Colonic mucosa (tissue), 4 donors: ENCODE data around the gene ACSF3. TPM values are rescaled to one million over a fixed set of nuclear protein-coding genes. Genes with fewer than 3 reads are reported as not detected.
A peak's percentile ranks its signal among the peaks of the same experiment; 100 is the strongest.

Experiments used
- DNase-seq: peaks from one replicate; pipeline ENCODE4 v3.0.0-alpha.2; 2020
- H3K27ac ChIP-seq: fragments of 200-600 bp; one replicate; pipeline ENCODE4 v1.8.0; 2021
- H3K27me3 ChIP-seq: fragments of 200-600 bp; one replicate; pipeline ENCODE4 v1.8.0; 2021
- H3K36me3 ChIP-seq: fragments of 200-600 bp; one replicate; pipeline ENCODE4 v1.8.0; 2021
- H3K4me1 ChIP-seq: fragments of 200-600 bp; one replicate; pipeline ENCODE4 v1.8.0; 2021; ENCODE audit warnings: mild to moderate bottlenecking
- H3K4me3 ChIP-seq: fragments of 200-600 bp; one replicate; pipeline ENCODE4 v1.8.0; 2021
- H3K9ac ChIP-seq, 2 donors: one replicate each; pipeline ENCODE4 v1.7.0; 2013; ENCODE audit warnings: control low read depth in 2 of 2, low read depth in 2 of 2, low read length in 2 of 2
- H3K9me3 ChIP-seq: fragments of 200-600 bp; one replicate; pipeline ENCODE4 v1.8.0; 2021
- intact Hi-C: fragments of 100-400 bp; cut with DNase I; formaldehyde crosslinking; loops from one replicate; pipeline ENCODE4 v1.14.1; 2022
- total RNA-seq, 2 donors: library from RNA; stranded (reverse); fragmentation: NEBNext Ultra II Directional in 1 of 2; extraction: Animal tissue kit (Norgen Biotek cat#: 25700) in 1 of 2; gene quantifications; one replicate each; pipeline ENCODE4 v1.2.1, GENCODE V29; 2021
- TF ChIP-seq, protein P1 (sequence below): fragments of 200-600 bp; IDR thresholded peaks from one replicate; pipeline ENCODE4 v1.8.0; 2022; ENCODE audit warnings: antibody characterized with exemption, mild to moderate bottlenecking
- donor health status: healthy.
- donor health status: DM: no; HTN: no; CAD: no.
- donor health status: DM: no; HTN: no; CAD: no.

Gene ACSF3
- total RNA-seq, 2 donors from 2014 or later: 60.2 TPM

DNA sequence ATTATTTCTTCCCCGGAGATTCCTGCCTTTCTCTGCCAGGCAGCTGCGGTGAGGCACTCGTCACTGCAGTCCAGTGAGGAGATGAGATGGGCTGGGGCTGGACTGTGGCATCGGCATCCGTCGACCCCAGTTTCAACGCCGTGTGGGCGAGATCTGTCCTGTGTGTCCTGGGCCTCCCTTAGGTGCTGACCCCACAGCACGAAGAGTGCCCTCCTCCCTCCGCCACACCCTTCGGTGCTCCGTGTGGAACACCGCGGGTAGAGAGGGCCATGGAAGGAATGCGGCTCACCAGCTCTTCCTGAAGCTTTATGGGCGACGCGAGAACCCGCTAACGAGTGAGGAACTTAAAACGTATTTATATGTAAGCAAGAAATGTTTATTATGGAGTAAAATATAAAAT lies 17.6 kb downstream of the ACSF3 start:
- DNase-seq: no peak

DNA sequence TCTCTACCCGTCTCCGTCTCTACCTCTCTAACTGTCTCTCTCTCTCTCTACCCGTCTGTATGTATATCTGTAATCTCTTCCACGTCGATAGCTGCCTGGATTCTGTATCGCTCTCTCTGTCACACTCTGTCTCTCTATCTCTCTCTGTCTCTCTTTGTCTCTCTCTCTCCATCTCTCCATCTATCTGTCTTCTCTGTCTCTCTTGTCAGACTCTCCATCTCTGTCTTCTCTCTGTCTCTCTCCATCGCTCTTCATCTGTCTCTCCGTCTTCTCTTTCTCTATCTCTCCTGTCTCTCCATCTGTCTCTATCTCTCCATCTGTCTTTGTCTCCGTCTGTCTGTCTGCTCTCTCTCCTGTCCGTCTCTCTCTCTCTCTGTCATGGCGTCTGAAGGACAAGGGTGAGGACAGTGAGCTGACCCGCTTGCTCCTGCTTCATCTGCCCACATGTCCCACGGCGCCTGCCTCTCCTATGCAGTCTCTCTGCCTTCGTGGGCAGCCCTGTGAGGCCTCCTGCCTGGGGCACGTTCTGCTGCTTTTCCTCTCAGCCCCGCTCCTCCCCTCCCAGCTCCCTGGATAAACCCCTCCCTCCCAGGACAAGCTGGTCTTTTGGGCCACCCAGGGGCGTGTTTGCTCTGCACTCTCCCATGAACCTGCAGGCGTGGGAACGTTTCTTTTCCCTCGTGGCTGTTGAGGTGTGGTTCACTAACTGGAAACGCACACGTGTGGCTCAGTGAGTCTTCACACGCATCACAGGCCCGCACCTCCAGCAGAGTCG lies 18.9 kb downstream of the ACSF3 start:
- intact Hi-C loops: no loop called here
- H3K27ac ChIP-seq: no peak overlapping the region
- H3K4me3 ChIP-seq: no peak overlapping the region

More for the DNA sequence above, 17.6 kb downstream of the ACSF3 start:
- H3K27ac ChIP-seq: no peak overlapping the region
- no peaks in the 10 kb centered on the region for H3K9me3 ChIP-seq
- H3K9ac ChIP-seq: no peak overlapping the region
- TF ChIP-seq, protein P1, sequence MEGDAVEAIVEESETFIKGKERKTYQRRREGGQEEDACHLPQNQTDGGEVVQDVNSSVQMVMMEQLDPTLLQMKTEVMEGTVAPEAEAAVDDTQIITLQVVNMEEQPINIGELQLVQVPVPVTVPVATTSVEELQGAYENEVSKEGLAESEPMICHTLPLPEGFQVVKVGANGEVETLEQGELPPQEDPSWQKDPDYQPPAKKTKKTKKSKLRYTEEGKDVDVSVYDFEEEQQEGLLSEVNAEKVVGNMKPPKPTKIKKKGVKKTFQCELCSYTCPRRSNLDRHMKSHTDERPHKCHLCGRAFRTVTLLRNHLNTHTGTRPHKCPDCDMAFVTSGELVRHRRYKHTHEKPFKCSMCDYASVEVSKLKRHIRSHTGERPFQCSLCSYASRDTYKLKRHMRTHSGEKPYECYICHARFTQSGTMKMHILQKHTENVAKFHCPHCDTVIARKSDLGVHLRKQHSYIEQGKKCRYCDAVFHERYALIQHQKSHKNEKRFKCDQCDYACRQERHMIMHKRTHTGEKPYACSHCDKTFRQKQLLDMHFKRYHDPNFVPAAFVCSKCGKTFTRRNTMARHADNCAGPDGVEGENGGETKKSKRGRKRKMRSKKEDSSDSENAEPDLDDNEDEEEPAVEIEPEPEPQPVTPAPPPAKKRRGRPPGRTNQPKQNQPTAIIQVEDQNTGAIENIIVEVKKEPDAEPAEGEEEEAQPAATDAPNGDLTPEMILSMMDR: no peak
- intact Hi-C loops: no loop called here
- no peaks in the 10 kb centered on the region for H3K4me1 ChIP-seq
- no peak overlapping the region for H3K4me3 ChIP-seq
- H3K27me3 ChIP-seq: no peaks in the 10 kb centered on the region
- H3K36me3 ChIP-seq: no peaks in the 10 kb centered on the region

DNA sequence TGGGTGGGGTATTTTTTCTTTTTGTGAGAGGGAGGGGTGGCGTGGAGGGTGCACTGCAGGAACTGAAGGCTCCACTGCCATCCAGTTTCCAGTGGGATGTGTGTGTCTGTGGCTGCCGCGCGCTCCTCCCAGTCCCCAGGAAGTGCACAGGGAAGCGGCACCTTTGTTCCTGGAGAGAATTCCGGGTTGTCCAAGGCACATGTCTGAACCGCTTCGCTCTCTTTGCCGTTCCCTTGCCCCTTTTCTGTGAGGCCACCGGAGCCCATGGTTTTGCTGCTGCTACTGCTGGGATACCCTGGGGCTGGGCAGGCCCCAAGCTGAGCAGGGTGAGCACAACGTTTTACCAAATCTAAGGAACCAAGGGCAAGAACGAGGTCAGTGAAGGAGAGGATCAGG lies 19.5 kb downstream of the ACSF3 start:
- Histone ChIP-seq H3K9ac (no peak overlapping the region), H3K27me3 (no peaks in the 10 kb centered on the region), H3K27ac (no peak overlapping the region), H3K9me3 (no peaks in the 10 kb centered on the region), H3K4me1 (no peaks in the 10 kb centered on the region), H3K4me3 (no peak overlapping the region), H3K36me3 (no peaks in the 10 kb centered on the region)
- intact Hi-C loops: no loop called here
- TF ChIP-seq, protein P1: no peak
- no peak for DNase-seq

More for the DNA sequence above, 18.9 kb downstream of the ACSF3 start:
- DNase-seq: no peak
- Histone ChIP-seq H3K27me3 (no peaks in the 10 kb centered on the region), H3K9ac (no peak overlapping the region), H3K4me1 (no peaks in the 10 kb centered on the region), H3K9me3 (no peaks in the 10 kb centered on the region), H3K36me3 (no peaks in the 10 kb centered on the region)
- TF ChIP-seq, protein P1: no peak

DNA sequence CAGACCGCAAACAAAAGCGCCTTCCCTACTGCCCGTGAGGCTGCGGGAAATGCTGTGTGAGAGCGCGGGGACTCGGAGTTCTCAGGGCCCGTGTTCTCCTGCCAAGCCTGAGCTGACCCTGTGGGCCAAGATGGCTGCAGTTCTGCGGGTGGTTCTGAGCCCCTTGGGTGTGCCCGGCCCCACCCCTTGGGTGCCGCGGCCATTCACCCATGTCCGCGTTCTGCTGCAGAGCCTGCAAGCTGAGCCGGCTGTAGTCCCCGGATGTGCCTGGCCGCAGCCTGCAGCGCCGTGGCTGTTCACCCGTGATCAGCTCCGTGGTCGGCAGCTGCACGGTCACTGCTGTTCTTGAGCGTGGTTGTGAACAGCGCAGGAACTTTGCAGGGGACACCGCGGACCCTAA lies 20.0 kb downstream of the ACSF3 start:
- H3K4me3 ChIP-seq: no peak overlapping the region
- H3K4me1 ChIP-seq: no peaks in the 10 kb centered on the region
- TF ChIP-seq, protein P1: no peak
- H3K36me3 ChIP-seq: no peaks in the 10 kb centered on the region
- intact Hi-C loops: no loop called here
- no peaks in the 10 kb centered on the region for H3K9me3 ChIP-seq
- no peaks in the 10 kb centered on the region for H3K27me3 ChIP-seq
- no peak overlapping the region for H3K27ac ChIP-seq
- H3K9ac ChIP-seq: no peak overlapping the region
- DNase-seq: no peak

DNA sequence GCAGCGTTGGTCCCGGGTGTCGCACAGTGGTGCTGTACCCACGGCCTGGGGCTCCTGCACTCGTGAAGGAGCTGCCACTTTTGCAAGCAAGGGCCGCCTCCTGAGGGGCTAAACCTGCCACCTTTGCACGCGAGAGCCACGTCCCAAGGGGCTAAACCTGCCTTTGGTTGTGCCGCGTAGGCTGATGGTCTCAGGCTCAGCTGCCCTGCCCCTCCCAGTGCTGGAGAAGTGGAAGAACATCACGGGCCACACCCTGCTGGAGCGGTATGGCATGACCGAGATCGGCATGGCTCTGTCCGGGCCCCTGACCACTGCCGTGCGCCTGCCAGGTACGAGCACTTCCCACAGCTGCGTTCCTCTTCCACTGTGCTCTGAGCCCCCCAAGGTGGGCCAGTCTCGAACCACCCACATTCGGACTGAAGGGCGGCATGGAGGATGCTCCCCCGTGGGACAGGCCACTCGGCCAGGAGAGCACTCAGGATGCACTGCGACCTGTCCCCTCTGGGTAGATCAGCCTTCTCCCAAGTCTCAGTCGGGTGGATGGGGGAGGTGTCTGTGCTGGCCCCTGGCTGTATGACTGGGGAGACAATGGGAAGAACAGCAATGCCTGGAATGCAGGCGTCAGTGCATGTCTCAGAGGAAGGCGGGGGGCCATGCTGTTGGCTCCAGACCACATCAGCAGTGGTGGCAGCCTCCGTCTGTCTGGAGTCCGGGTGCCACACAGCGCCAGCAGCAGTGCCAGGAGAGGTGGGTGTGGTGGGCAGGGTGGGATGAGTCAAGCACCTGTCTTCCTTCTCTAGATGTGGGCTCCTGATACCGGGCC lies 20.7 kb downstream of the ACSF3 start:
- TF ChIP-seq, protein P1: no peak
- no peak for DNase-seq
- Histone ChIP-seq H3K9me3 (no peaks in the 10 kb centered on the region), H3K27ac (peak overlapping the region; percentile 21), H3K36me3 (no peaks in the 10 kb centered on the region), H3K4me3 (no peak overlapping the region), H3K4me1 (no peaks in the 10 kb centered on the region), H3K27me3 (no peaks in the 10 kb centered on the region), H3K9ac (peak overlapping the region in 1 of 2 donors; percentile 4)
- intact Hi-C loops: no loop called here
